ENCODE data around the gene STIM2.

DNA sequence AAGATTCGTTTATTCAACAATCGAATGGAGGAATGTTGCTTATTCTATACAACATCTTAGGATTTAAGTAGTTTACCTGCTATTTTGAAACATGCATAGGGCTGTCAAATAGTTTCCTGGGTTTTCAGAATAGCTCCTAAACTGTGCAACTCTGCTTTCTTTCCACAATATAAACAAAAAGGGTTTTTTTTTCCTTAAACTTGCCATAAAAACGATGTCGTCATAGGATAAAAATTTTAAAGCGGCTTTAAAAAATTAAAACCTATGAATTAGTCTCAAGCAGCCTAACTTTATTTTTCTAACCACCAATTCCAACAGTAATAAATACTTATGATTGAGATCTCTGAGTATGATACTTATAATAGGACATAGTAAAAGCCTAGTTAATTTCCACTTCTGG is 21.6 kb upstream of the STIM2 start:
- TF ChIP-seq, protein P1, sequence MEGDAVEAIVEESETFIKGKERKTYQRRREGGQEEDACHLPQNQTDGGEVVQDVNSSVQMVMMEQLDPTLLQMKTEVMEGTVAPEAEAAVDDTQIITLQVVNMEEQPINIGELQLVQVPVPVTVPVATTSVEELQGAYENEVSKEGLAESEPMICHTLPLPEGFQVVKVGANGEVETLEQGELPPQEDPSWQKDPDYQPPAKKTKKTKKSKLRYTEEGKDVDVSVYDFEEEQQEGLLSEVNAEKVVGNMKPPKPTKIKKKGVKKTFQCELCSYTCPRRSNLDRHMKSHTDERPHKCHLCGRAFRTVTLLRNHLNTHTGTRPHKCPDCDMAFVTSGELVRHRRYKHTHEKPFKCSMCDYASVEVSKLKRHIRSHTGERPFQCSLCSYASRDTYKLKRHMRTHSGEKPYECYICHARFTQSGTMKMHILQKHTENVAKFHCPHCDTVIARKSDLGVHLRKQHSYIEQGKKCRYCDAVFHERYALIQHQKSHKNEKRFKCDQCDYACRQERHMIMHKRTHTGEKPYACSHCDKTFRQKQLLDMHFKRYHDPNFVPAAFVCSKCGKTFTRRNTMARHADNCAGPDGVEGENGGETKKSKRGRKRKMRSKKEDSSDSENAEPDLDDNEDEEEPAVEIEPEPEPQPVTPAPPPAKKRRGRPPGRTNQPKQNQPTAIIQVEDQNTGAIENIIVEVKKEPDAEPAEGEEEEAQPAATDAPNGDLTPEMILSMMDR (IDR thresholded peaks at IDR 0.05): no peak
- no peak for TF ChIP-seq ZFX (IDR thresholded peaks at IDR 0.05; ENCODE audit: borderline replicate concordance)

All from 22Rv1 (cell line).